Peyer's patch (tissue), 4 donors: ENCODE measurements around the gene GPR137B. TPM values are rescaled to one million over a fixed set of nuclear protein-coding genes. Genes with fewer than 3 reads are reported as not detected.

Experiments
- DNase-seq, 3 donors: peaks; one replicate each; pipeline ENCODE4 v3.0.0-alpha.2; 2017 to 2019
- H3K27ac ChIP-seq, 4 donors: fragments of 200-600 bp; sonication (generic); one replicate each; pipeline ENCODE4 v1.5.1; 2016 to 2019
- H3K27me3 ChIP-seq, 2 donors: fragments of 200-600 bp; sonication (generic); one replicate each; pipeline ENCODE4 v1.5.1; 2019
- H3K36me3 ChIP-seq, 3 donors: fragments of 200-600 bp; sonication (generic); one replicate each; pipeline ENCODE4 v1.5.1; 2016 to 2019
- H3K4me1 ChIP-seq, 4 donors: fragments of 200-600 bp; sonication (generic); one replicate each; pipeline ENCODE4 v1.5.1; 2016 to 2019
- H3K4me3 ChIP-seq, 4 donors: fragments of 200-600 bp; sonication (generic); 1 replicate in 3 of 4; 2 replicates in 1 of 4; pipeline ENCODE4 v1.5.1; 2016 to 2019; ENCODE audit warnings: mild to moderate bottlenecking in 1 of 4
- H3K9me3 ChIP-seq, 4 donors: fragments of 200-600 bp; sonication (generic); one replicate each; pipeline ENCODE4 v1.5.1; 2016 to 2019; ENCODE audit warnings: mild to moderate bottlenecking in 1 of 4
- POLR2A ChIP-seq, 2 donors: fragments of 450-650 bp; IDR thresholded peaks; one replicate each; pipeline ENCODE4 v1.5.1; 2017; ENCODE audit warnings: antibody characterized with exemption in 2 of 2, mild to moderate bottlenecking in 2 of 2, moderate library complexity in 2 of 2
- total RNA-seq, 4 donors: library from RNA; depleted of rRNA; stranded (reverse); fragments of >200 nt; gene quantifications; one replicate each; pipeline ENCODE4 v1.1.0, GENCODE V29; 2016
- TF ChIP-seq, protein P1 (sequence below), 6 experiments: fragments of 450-650 bp in 4 of 6; fragments of 200-600 bp in 2 of 6; sonication (generic) in 1 of 6; IDR thresholded peaks; one replicate each; pipeline ENCODE4 v1.5.1; 2017 to 2019; ENCODE audit warnings: antibody characterized with exemption in 6 of 6, mild to moderate bottlenecking in 3 of 6, moderate library complexity in 1 of 6

GPR137B gene
- total RNA-seq, 4 donors from 2014 or later: 13.4 to 37.1 (median 23.0) TPM

DNA sequence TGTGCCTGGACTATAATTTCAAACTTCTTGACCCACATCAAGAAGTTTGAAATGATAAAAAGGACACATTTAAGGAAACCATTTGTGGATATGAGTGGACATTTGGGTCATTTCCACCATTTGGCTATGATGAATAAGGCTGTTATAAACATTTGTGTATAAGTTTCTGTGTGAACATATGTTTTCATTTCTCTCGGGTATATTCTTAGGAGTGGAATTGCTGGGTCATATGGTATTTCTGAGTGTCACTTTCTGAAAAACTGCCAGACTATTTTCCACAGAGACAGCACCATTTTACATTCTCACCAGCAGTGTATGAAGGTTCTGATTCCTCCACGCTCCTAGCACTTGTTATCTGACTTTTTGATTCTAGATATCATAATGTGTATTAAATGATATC lies 50.8 kb downstream of the GPR137B start:
- no peak overlapping the region for H3K27ac ChIP-seq

DNA sequence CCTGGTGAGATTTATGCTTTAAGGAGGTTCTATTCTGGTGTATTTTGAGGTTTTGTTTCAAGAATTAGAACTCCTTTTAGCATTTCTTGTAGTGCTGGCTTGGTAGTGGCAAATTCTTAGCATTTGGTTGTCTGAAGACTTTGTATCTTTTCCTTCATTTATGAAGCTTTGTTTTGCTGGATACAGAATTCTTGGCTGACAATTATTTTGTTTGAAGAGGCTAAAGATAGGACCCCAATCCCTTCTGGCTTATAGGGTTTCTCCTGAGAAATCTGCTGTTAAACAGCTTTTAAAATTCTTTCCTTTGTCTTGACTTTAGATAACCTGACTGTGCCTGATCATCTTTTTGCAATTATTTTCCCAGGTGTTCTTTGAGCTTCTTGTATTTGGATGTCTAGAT lies 58.6 kb downstream of the GPR137B start:
- H3K27me3 ChIP-seq: no peaks in the 10 kb centered on the region
- no peak for DNase-seq
- no peaks in the 10 kb centered on the region for H3K4me1 ChIP-seq
- no peak overlapping the region for H3K27ac ChIP-seq
- no peak overlapping the region for H3K4me3 ChIP-seq
- TF ChIP-seq POLR2A (IDR thresholded peaks at IDR 0.05): no peak
- TF ChIP-seq, protein P1, sequence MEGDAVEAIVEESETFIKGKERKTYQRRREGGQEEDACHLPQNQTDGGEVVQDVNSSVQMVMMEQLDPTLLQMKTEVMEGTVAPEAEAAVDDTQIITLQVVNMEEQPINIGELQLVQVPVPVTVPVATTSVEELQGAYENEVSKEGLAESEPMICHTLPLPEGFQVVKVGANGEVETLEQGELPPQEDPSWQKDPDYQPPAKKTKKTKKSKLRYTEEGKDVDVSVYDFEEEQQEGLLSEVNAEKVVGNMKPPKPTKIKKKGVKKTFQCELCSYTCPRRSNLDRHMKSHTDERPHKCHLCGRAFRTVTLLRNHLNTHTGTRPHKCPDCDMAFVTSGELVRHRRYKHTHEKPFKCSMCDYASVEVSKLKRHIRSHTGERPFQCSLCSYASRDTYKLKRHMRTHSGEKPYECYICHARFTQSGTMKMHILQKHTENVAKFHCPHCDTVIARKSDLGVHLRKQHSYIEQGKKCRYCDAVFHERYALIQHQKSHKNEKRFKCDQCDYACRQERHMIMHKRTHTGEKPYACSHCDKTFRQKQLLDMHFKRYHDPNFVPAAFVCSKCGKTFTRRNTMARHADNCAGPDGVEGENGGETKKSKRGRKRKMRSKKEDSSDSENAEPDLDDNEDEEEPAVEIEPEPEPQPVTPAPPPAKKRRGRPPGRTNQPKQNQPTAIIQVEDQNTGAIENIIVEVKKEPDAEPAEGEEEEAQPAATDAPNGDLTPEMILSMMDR (IDR thresholded peaks at IDR 0.05): no peak
- peaks cover 0 to 9% (median 0%) of the 10 kb centered on the region in 3 donors for H3K36me3 ChIP-seq
- peaks cover 0 to 11% (median 0%) of the 10 kb centered on the region in 4 donors for H3K9me3 ChIP-seq

More for the DNA sequence above, 50.8 kb downstream of the GPR137B start:
- no peaks in the 10 kb centered on the region for H3K9me3 ChIP-seq
- no peaks in the 10 kb centered on the region for H3K27me3 ChIP-seq
- peaks cover 0 to 16% (median 0%) of the 10 kb centered on the region in 3 donors for H3K36me3 ChIP-seq
- no peak for DNase-seq
- no peak for TF ChIP-seq POLR2A (IDR thresholded peaks at IDR 0.05)
- TF ChIP-seq, protein P1 (IDR thresholded peaks at IDR 0.05): no peak
- no peaks in the 10 kb centered on the region for H3K4me1 ChIP-seq
- no peak overlapping the region for H3K4me3 ChIP-seq

DNA sequence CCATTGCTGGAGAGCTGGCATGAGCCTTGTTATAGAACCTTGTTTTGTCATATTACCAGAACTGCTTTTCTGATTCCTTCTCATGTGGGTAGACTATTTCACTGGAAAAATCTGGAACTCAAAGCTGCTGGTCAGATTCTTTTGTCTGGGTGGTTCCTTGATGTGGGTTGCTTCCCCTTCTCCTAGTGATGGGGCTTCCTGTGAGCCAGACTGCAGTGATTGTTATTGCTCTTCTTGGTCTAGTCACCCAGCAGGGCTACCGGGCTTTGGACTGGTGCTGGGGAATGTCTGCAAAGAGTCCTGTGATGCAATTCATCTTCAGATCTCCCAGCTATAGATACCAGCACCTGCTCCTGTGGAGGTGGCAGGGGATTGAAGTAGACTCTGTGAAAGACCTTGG lies 59.4 kb downstream of the GPR137B start:
- Histone ChIP-seq H3K4me3 (no peak overlapping the region), H3K36me3 (peaks cover 0 to 9% (median 0%) of the 10 kb centered on the region in 3 donors), H3K27ac (no peak overlapping the region), H3K4me1 (no peaks in the 10 kb centered on the region), H3K9me3 (peaks cover 0 to 11% (median 0%) of the 10 kb centered on the region in 4 donors), H3K27me3 (no peaks in the 10 kb centered on the region)
- no peak for DNase-seq
- no peak for TF ChIP-seq POLR2A (IDR thresholded peaks at IDR 0.05)
- TF ChIP-seq, protein P1 (IDR thresholded peaks at IDR 0.05): no peak

DNA sequence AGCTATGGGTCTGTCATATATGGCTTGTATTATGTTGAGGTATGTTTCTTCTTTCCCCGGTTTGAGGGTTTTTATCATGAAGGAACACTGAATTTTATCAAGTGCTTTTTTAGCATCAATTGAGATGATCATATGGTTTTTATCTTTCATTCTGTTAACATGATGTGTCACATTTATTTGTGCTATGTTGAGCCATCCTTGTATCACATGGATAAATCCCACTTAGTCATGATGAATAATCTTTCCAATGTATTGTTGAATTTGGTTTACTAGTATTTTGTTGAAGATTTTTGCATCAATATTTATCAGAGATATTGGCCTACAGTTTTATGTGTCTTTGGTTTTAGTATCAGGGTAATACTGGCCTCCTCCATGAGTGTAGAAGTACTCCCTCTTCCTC lies 61.7 kb downstream of the GPR137B start:
- Histone ChIP-seq H3K36me3 (peaks cover 0 to 5% (median 0%) of the 10 kb centered on the region in 3 donors), H3K27ac (no peak overlapping the region), H3K4me3 (no peak overlapping the region), H3K9me3 (peaks cover 0 to 11% (median 0%) of the 10 kb centered on the region in 4 donors), H3K4me1 (no peaks in the 10 kb centered on the region), H3K27me3 (no peaks in the 10 kb centered on the region)
- no peak for DNase-seq
- TF ChIP-seq, protein P1 (IDR thresholded peaks at IDR 0.05): no peak
- no peak for TF ChIP-seq POLR2A (IDR thresholded peaks at IDR 0.05)

DNA sequence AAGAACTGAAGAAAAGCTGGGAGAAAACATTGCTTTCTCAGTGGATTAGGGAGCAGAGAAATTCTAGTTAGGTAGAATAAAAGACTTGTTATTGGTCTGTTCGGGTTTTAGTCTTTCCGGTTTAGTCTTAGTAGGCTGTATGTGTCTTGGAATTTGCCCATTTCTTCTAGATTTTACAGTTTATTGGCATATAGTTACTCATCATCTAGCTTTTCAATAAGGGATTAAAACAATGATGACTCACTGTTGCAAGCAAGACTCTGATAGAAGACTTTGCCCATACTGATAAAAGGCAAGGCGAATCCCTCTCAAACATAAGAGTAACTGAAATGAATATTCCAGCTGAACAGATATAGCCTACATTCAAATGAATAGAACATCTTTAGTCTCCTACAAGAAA lies 62.3 kb downstream of the GPR137B start:
- no peaks in the 10 kb centered on the region for H3K27me3 ChIP-seq
- no peaks in the 10 kb centered on the region for H3K4me1 ChIP-seq
- H3K36me3 ChIP-seq: peaks cover 0 to 5% (median 0%) of the 10 kb centered on the region in 3 donors
- peaks cover 0 to 11% (median 0%) of the 10 kb centered on the region in 4 donors for H3K9me3 ChIP-seq
- no peak overlapping the region for H3K27ac ChIP-seq
- no peak overlapping the region for H3K4me3 ChIP-seq
- DNase-seq: no peak
- TF ChIP-seq, protein P1 (IDR thresholded peaks at IDR 0.05): no peak
- TF ChIP-seq POLR2A (IDR thresholded peaks at IDR 0.05): no peak

DNA sequence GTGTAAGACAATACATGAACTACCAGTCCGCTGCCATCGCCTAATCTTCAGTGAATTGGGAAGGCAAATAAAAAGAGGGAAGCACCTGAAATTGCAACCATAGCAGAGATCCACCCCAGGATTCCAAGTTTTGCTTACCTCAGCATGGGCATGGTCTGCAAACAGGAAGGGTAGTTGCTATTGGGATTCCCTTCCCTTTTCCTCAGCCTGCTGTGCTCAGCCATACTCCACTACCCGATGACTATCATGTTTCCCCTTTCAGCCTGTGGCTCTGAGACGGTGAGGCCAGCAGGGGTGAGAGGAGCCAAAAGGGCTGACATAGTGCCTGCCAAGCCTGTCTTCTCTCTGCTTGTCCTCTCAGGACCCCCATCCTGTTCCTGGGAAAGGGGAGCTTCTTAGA lies 64.2 kb downstream of the GPR137B start:
- H3K27ac ChIP-seq: no peak overlapping the region
- TF ChIP-seq, protein P1 (IDR thresholded peaks at IDR 0.05): no peak
- H3K27me3 ChIP-seq: no peaks in the 10 kb centered on the region
- peak in 1 of 3 donors; percentile 46 for DNase-seq
- H3K9me3 ChIP-seq: peaks cover 0 to 5% (median 0%) of the 10 kb centered on the region in 4 donors
- peaks cover 0 to 5% (median 0%) of the 10 kb centered on the region in 3 donors for H3K36me3 ChIP-seq
- no peak overlapping the region for H3K4me3 ChIP-seq
- no peaks in the 10 kb centered on the region for H3K4me1 ChIP-seq
